IPS-18a (cell line): ENCODE measurements around the gene CLP1.

ENCODE experiments used
- H3K27ac ChIP-seq: one replicate; pipeline ENCODE4 v1.5.1; 2013; ENCODE audit warnings: low read length
- H3K27me3 ChIP-seq: one replicate; pipeline ENCODE4 v1.6.1; 2013; ENCODE audit warnings: mild to moderate bottlenecking, low read length; ENCODE audit not compliant: control insufficient read depth, insufficient read depth
- H3K36me3 ChIP-seq: one replicate; pipeline ENCODE4 v1.6.1; 2013; ENCODE audit warnings: low read depth, low read length; ENCODE audit not compliant: control insufficient read depth
- H3K4me1 ChIP-seq: one replicate; pipeline ENCODE4 v1.6.1; 2013; ENCODE audit warnings: low read depth, low read length; ENCODE audit not compliant: control insufficient read depth
- H3K4me3 ChIP-seq: one replicate; pipeline ENCODE4 v1.5.1; 2013; ENCODE audit warnings: low read length
- H3K9ac ChIP-seq: one replicate; pipeline ENCODE4 v1.6.1; 2013; ENCODE audit warnings: mild to moderate bottlenecking, low read length, moderate library complexity
- H3K9me3 ChIP-seq: one replicate; pipeline ENCODE4 v1.6.1; 2013; ENCODE audit warnings: low read depth, low read length; ENCODE audit not compliant: control insufficient read depth

The CLP1 gene

DNA sequence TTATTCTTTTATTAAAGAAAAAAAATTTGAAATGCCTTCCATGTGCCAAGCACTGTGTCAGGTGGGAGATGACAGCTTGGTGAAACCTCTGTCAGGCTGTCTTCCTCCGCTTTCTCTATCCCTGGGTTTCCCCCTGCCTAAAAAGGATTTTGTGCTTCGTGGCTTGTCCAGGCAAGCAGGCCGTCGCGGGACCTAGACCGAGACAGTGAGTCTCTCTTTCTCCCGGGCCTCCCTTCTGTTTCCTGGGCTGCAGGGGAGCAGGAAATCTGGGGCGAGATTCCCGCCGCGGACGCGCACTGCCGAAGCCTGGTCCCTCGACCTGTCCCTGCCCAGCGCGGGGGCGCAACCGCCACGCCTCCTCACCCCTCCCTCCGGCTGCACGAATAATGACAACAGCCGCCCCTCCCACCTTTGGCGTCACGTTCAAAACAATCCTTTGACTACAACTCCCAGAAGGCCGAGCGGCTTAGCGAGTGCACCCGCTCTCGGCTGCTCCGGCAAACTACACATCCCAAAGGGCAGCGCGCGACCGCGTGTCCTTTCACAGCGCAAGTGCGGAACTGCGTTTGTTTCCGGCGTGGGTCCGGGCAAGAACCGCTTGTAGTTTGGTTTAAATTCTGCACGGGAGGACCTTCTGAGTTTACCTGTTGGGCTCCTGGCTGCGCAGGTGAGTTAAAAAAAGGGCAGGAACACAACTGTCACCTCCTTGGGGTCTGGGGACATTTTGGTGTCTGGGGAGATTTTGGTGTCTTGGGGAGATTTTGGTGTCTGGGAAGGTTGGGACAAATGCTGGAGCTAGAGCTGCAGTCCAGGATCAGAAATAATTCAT, at the start of gene CLP1:
TSS of gene CLP1 (plus strand) at position 569 of the 829 bp plus-strand sequence. CDS start 1,715 bp downstream, outside the sequence.
- Histone ChIP-seq H3K4me3 (peak within 1 kb of the TSS; percentile 83), H3K4me1 (no peaks in the 10 kb centered on the region), H3K9me3 (no peaks in the 10 kb centered on the region), H3K27me3 (peaks cover 23% of the 10 kb centered on the region), H3K9ac (peak within 1 kb of the TSS; percentile 75), H3K36me3 (peaks cover 21% of the 10 kb centered on the region), H3K27ac (peak within 1 kb of the TSS; percentile 0)

DNA sequence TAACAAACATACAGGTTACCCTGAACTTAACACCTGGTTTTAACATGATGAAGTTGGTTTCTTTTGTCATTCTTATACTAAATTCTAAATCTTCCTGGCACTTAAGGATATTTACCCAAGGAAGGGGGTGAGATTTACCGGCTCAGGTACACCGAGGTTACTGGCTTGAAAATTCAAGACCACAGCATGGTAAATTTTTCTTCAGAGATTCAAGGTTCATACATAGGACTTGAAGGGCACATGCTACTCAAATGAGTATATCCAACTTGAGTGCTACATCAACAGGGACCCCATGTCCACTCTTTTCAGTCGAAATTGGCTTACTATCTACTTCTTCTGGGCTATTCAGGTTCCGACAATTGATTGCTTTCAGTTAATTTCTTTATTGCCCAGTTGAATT, 47.4 kb upstream of the CLP1 start:
- Histone ChIP-seq H3K4me1 (no peaks in the 10 kb centered on the region), H3K36me3 (peaks cover 13% of the 10 kb centered on the region), H3K27ac (no peak overlapping the region), H3K4me3 (no peak overlapping the region), H3K9ac (no peak overlapping the region), H3K27me3 (no peaks in the 10 kb centered on the region), H3K9me3 (no peaks in the 10 kb centered on the region)

DNA sequence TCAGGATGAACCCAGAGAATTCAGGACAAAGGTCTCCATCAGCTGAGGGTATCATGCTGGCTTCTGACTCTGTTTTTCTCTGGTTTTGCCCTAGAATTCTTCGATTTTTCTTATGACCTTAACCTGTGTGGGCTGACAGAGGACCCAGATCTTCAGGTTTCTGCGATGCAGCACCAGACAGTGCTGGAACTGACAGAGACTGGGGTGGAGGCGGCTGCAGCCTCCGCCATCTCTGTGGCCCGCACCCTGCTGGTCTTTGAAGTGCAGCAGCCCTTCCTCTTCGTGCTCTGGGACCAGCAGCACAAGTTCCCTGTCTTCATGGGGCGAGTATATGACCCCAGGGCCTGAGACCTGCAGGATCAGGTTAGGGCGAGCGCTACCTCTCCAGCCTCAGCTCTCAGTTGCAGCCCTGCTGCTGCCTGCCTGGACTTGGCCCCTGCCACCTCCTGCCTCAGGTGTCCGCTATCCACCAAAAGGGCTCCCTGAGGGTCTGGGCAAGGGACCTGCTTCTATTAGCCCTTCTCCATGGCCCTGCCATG, 43.3 kb upstream of the CLP1 start:
- Histone ChIP-seq H3K36me3 (peaks cover 5% of the 10 kb centered on the region), H3K4me3 (no peak overlapping the region), H3K27me3 (no peaks in the 10 kb centered on the region), H3K4me1 (no peaks in the 10 kb centered on the region), H3K9ac (no peak overlapping the region), H3K27ac (no peak overlapping the region), H3K9me3 (peaks cover under 1% of the 10 kb centered on the region)

DNA sequence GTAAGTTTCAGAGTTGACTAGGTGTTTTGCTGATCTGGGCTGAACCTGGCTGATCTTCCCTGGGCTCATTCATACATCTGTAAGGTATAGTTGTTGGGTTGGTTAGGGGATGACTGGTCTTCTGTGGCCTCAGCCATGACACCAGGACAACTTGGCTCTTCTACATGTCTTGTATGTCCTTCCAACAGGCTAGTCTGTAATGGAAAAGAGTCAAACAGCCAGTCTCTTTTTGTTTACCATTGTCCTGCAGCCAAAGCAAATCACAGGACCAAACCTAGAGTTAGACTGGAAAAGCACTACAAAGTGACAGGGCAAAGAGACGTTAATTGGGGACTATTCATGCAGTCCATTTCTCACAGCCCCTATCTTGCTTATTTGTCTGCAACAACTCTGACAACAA, 42.3 kb upstream of the CLP1 start:
- no peaks in the 10 kb centered on the region for H3K27me3 ChIP-seq
- no peak overlapping the region for H3K4me3 ChIP-seq
- peaks cover 7% of the 10 kb centered on the region for H3K9me3 ChIP-seq
- no peaks in the 10 kb centered on the region for H3K4me1 ChIP-seq
- H3K27ac ChIP-seq: no peak overlapping the region
- H3K9ac ChIP-seq: no peak overlapping the region
- H3K36me3 ChIP-seq: peaks cover 2% of the 10 kb centered on the region

DNA sequence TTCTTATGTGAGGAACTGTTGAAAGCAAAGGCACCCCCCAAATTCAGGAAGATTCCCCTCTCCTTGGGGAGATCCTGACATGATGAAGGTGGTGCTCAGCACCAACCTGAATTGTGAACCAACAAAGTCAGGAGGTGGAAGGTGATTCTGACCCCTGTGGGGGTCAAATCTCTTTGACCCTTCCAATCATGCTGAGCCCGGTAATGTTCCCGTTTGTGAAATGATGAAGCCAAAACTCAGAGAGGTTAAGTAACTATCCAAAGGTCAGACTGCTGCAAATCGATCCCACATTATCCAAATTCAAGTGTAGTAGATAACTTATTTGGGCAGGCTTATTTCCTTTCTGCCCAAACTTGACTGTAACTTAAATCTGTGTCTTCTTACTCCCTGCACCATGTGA, 41.0 kb upstream of the CLP1 start:
- H3K4me1 ChIP-seq: no peaks in the 10 kb centered on the region
- H3K9ac ChIP-seq: no peak overlapping the region
- no peaks in the 10 kb centered on the region for H3K27me3 ChIP-seq
- H3K36me3 ChIP-seq: no peaks in the 10 kb centered on the region
- peaks cover 7% of the 10 kb centered on the region for H3K9me3 ChIP-seq
- H3K4me3 ChIP-seq: no peak overlapping the region
- no peak overlapping the region for H3K27ac ChIP-seq

DNA sequence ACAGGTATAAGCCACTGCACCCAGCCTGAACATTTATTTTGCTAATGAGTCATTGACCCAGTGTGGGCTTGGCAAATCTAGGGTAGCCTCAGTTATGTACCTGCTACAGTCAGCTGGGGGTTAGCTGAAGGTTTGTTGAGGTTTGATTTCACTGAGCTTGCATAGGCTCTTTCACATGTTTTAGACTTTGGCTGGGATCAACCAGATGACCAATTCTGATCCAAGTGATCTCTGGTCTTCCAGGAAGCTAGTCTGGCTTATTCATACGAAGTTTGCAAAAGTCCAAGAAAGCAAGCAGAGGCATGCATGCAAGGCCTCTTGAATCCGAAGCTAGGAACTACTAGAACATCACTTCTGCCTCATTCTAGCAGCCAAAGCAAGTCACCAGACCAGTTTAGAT, 39.1 kb upstream of the CLP1 start:
- Histone ChIP-seq H3K27ac (no peak overlapping the region), H3K9ac (no peak overlapping the region), H3K4me3 (no peak overlapping the region), H3K4me1 (no peaks in the 10 kb centered on the region), H3K27me3 (no peaks in the 10 kb centered on the region), H3K36me3 (no peaks in the 10 kb centered on the region), H3K9me3 (peaks cover 7% of the 10 kb centered on the region)

DNA sequence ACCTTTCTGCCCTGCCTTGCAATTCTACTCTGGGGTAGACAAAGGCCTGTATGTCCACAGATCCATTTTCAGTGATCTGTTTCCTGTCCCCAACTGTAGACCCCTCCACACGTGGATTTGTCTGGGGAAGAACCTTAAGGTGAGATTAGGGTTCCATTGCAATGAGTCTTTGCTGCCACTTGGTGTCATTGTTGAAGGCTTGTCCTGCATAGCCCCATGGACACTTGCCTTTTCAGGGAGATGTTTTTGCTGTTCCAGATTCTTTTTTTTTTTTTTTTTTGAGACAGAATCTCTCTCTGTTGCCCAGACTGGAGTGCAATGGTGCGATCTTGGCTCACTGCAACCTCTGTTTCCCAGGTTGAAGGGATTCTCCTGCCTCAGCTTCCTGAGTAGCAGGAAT, 38.2 kb upstream of the CLP1 start:
- Histone ChIP-seq H3K27me3 (no peaks in the 10 kb centered on the region), H3K4me3 (no peak overlapping the region), H3K4me1 (no peaks in the 10 kb centered on the region), H3K9ac (no peak overlapping the region), H3K27ac (no peak overlapping the region), H3K36me3 (no peaks in the 10 kb centered on the region), H3K9me3 (peaks cover 7% of the 10 kb centered on the region)

DNA sequence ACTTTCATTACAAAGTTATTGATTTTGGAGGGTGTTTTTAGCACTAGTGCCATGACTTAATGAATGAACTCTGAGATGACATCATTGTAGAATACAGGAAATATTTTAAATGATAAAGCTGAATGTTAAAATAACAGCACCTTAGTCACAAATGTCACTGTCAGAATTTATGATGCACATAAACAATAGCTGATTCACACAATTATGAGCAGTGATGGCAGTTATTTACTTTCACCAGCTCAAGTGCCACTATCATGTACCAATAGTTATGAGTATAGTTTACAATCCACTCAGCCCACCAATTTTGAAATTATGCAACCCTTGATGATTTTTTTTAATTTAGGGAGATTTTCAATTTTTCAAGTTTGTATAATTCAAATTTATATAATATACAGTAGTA, 37.1 kb upstream of the CLP1 start:
- H3K9me3 ChIP-seq: peaks cover 7% of the 10 kb centered on the region
- no peak overlapping the region for H3K9ac ChIP-seq
- H3K4me3 ChIP-seq: no peak overlapping the region
- H3K4me1 ChIP-seq: no peaks in the 10 kb centered on the region
- H3K36me3 ChIP-seq: no peaks in the 10 kb centered on the region
- H3K27ac ChIP-seq: no peak overlapping the region
- H3K27me3 ChIP-seq: no peaks in the 10 kb centered on the region

DNA sequence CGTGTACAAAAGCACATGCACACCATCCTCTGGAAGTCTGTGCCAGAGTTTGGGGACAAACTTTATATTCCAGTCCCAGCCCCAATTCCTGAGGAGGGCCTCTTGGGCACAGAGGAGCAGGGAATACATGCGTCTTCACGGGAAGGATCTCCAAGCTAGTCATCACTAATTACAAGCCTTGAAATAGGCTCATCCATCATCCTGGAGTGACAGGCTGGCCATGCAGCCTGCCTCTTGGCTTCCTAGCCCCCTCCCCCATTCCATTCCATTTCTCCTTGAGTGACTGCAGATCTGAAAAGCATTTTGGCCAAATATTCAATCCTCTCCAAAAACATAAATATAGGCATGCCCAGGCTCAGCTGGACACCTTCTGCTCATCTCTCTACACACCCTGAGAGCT, 35.3 kb upstream of the CLP1 start:
- Histone ChIP-seq H3K9ac (no peak overlapping the region), H3K27me3 (no peaks in the 10 kb centered on the region), H3K4me1 (no peaks in the 10 kb centered on the region), H3K36me3 (no peaks in the 10 kb centered on the region), H3K9me3 (peaks cover 7% of the 10 kb centered on the region), H3K27ac (no peak overlapping the region), H3K4me3 (no peak overlapping the region)

DNA sequence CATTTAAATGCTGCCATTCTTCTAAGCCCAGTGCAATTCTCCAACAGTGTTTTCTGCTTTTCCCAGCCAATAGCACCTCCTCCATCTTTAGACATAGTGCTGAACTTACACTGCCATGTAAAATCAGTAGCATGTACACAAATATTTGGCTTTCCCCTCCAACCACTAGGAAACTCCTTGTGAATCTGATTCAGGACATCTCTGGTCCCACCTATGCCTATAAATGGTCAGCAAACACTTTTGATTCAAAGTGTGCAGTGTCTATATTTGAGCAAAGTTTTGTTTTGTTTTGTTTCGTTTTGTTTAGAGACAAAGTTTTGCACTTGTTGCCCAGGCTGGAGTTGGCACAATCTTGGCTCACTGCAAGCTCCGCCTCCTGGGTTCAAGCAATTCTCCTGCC, 32.7 kb upstream of the CLP1 start:
- H3K4me3 ChIP-seq: no peak overlapping the region
- H3K27me3 ChIP-seq: no peaks in the 10 kb centered on the region
- no peaks in the 10 kb centered on the region for H3K36me3 ChIP-seq
- H3K27ac ChIP-seq: no peak overlapping the region
- H3K9me3 ChIP-seq: peaks cover 2% of the 10 kb centered on the region
- H3K4me1 ChIP-seq: no peaks in the 10 kb centered on the region
- no peak overlapping the region for H3K9ac ChIP-seq

DNA sequence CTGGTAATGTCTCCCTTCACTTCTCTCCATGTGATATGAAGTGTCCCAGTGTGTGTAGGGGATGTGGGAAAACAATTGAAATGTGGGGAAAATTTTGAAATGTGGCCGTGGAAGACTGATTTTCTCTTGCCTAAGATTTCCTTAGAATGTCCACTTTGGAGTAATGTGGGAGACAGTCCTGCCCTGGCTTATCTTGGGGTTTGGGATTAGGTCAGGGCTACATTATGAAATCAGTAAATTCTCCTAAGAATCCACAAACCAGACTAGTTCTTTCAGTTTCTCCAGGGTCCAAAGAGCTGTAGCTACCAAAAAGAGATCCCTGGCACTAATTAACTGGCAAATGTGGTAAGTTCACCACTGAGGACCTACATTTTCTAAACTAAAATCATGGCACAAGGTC, 30.7 kb upstream of the CLP1 start:
- Histone ChIP-seq H3K36me3 (no peaks in the 10 kb centered on the region), H3K9me3 (no peaks in the 10 kb centered on the region), H3K27me3 (no peaks in the 10 kb centered on the region), H3K9ac (no peak overlapping the region), H3K4me3 (no peak overlapping the region), H3K4me1 (no peaks in the 10 kb centered on the region), H3K27ac (no peak overlapping the region)

DNA sequence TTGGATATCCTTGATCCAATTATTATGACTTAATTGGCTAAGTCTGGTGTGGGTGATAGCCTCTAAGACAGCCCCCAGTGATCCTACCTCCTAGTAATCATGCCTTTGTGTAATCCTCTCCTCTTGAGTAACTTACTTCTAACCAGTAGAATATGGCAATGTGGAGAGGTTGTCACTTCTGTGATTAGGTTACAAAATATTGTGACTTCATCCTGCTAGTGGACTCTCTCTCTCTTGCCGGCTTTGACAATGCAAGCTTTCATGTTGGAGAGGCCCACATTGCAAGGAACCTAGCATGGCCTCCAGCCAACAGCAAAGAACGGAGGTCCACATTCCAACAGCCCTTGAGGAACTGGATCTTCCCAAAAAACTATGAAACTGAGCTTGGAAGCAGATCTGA, 27.4 kb upstream of the CLP1 start:
- Histone ChIP-seq H3K9me3 (no peaks in the 10 kb centered on the region), H3K4me3 (no peak overlapping the region), H3K27me3 (no peaks in the 10 kb centered on the region), H3K27ac (no peak overlapping the region), H3K9ac (no peak overlapping the region), H3K4me1 (no peaks in the 10 kb centered on the region), H3K36me3 (no peaks in the 10 kb centered on the region)
